Measurements from ENCODE around the gene GOLGA3.

GOLGA3 gene

DNA sequence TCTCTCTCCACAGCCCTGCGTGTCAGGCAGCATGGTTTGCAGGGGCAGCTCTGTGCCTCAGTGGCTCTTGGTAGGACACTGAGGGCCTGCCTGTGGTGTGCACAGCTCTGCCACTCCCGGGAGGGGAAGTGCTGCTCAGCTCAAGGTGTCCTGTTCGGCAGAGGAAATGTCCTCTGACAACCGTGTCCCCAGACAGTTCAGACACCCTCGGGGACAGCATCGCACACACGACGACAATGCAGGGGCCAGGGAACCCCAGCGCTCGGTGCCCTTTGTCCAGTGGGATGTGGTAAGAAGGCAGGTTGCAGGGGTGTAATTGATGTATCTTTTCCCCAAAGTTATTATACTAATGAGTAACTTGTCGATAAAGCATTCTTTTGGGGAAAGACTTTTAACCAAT lies 81.3 kb downstream of the GOLGA3 start:
- no peak for DNase-seq

DNA sequence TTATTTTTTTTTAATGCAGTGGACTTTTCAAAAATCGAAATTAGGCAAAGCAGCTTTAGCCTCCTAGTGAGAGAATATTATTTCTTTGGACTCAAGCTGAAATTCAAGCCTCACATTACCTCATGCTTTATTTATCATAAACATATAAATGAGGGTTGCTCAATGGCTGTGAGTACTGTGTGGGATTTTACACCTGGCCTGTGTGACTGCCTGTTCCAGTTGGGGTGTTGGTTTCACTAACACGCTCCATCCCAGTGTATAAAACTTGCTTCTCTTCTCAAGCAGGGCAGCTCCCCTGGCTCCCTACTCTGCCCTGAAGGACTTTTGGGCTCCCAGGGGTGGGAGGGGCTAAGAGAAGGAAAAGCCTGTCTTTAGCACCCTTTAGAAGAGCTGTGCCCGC lies 82.1 kb downstream of the GOLGA3 start:
- DNase-seq = no peak

DNA sequence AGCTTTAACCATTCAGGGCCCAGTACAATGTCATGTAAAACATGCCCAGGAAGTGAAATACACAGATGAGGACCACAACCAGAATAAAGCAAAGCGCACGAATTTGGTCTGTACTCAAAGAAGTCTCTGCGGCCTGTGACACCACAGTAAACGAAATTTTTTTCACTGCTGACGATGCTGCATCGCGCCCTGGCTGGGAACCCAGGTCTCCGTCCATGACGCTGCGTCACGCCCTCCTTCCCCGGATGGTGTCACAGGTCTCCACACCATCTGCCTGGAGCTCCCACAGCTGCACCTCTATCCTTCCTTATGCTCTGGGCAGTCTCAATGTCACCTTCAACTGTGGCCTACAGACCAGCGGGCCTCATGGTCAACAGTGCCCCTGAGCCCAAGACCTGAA lies 84.8 kb downstream of the GOLGA3 start:
- no peak for DNase-seq

DNA sequence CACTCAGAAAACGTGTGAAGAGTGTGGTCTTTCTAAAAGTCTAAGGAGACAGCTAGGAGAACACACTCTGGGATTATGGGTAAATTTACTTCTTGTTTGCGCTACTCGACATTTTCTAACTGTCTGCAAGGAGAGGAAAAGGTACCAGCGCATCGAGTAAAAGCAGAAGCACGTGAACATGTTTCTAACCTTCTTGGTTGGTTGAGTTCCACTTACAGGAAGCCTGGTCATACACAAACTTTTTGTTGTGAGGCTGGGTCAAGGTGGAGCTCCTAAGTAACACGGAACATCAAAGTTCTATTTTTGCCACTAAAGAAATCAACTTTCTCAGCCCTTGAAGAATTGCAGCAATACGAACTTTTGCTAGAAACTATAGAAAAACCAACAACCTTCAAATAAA lies 87.0 kb downstream of the GOLGA3 start:
- DNase-seq = no peak

DNA sequence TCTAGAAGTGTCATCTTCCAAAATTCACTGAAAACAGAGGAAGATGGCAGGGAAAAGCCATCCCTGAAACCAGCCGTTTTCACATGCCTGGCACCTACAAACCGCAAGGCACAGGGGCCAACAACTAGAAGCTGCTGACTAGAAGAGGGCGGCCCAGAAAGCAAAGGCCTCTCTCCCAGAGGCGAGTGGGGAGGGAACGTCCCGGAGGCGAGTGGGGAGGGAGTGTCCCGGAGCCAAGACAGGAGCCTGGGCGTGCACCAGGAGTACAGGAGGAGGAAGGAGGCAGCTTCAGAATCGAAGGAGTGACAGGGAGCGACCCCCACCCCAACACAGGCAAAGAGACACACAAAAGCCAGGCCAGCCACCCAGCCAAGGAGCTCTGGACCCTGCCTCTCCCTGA lies 88.0 kb downstream of the GOLGA3 start:
- DNase-seq = no peak

DNA sequence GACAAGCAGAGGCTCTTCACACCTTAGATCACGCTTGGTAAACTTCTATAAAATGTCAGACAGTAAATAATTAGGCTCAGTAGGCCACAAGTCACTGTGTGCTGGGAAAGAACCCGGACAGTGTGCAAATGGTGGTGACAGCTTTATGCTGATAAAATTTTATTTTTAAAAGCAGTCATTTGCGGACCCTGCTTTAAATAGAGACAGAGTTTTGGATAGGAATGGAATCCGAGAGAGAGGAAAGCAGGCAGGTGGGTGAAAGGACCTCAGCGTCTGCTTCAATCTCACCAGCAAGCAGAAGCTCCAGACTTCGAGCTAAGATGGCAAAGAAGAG lies 88.4 kb downstream of the GOLGA3 start:
- DNase-seq = no peak

DNA sequence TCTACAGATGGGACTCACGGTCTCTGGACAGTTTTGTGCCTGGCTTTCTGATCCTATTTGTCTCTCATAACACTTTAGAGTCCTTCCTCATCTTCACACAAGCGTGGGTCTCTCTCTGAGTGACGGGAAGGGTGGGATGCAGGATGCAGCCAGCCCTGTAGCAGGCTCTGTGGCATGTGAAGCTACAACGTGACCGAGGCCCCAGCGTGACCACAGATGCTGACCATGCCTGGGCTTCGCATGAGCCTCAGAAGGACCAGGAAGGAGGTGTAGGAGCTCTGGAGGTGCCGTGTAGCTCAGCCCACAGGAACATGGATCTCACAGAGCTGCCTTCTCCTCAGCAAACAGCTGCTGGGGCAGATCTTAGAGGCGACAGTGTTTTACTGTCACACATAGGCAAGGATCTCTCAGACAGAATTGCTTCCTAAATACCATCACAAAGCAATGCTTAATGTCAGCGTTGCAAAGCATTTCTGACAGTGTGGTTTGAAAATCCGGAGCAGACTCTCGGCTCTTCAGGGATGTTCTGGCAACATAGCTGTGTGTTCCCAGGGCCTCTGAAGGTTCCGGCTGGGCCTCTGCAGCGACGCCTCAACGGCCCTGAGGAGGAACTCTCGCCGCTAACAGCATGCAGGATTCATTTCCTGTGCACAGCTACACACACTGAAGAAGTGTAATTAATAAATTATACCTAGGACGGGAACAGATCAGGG lies 88.9 kb downstream of the GOLGA3 start:
- DNase-seq = no peak

DNA sequence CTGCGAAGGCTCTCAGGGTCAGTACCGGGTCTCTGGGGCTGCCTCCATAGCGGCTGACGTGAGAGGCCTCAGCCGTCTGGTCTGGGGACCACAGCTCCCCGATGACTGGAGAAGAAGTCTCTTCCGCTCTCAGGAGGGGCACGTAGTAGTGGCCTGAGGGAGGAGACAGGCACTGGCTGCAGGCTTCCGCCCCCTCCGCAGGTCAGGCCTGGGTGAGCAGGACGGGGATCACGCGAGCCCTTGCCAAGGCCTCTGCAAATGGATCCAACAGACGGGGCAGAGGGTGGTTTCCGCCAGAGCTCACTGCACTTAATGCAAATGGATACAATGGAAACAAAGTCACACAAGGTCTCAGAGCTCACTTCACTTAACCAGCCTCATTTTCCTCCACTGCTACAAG lies 91.8 kb downstream of the GOLGA3 start:
- no peak for DNase-seq

DNA sequence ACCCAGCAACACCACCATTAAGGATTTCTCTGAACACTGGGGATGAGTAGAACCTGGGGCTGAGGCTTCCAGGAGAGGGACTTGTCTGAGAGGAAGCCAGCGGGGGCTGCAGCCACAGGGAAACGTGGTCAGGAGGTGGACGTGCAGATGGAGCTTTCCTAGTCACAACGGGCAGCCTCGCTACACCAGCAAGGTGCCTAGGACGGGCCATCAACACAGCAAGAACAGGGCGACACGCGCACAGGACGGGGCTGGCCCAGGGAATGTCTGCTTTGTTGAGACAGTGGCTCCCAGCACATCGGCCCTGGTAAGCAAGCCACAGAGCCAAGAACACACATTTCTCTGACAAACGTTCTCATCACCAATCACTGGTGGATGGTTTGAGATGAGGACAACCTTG lies 92.3 kb downstream of the GOLGA3 start:
- DNase-seq = no peak

DNA sequence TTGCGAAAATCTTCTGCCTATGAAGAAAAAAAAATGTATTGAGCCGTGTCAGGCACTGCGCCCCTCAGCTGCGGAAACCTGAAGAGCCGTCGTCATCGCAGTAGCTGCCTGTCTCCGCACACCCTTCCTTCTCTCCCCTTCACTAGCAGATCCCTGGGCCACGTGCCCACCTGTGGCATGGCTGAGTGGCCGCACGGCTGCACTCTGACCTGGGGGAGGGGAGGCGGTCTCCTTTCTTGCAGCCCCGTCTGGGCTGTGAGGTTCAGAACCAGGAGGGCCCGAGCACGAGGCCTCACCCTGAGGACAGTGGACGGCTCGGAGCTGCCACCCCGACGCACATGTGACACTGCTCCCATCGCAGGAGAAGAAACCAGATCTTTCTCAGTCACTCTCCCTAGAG lies 93.2 kb downstream of the GOLGA3 start:
- DNase-seq = no peak

DNA sequence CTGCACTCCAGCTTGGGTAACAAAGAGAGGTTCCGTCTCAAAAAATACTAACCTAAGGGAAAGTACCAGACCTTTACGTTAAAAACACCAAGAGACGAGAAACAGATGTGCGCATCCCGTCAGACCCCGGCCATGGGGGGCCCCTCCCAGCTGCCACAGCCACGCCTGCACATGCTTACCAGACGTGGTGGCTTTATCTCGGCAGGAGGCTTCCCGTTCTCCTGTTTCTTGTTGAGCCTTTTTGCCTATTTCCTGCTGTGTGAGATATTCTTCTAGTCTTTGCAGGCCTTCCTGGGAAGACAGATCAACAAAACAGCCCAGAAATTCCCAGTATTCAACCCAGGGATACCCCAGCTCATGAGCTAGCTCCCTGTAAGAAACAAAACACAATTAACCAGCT lies 94.5 kb downstream of the GOLGA3 start:
- no peak for DNase-seq

DNA sequence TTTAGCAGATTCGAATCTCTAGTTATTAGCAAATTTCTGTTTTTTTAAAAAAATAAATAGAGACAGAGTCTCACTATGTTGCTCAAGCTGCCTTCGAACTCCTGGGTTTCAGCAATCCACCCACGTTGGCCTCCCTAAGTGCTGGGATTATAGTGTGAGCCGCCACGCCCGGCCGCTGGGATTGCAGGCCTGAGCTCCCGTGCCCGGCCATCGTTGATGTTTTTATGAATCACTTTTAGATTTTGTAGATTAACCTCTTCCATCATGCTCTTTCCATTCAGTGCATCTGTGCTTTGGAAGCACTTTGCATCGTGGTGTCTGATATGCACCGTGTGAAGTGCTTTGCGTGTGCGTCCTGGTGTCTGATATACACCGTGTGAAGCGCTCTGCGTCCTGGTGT lies 97.1 kb downstream of the GOLGA3 start:
- DNase-seq = no peak

DNA sequence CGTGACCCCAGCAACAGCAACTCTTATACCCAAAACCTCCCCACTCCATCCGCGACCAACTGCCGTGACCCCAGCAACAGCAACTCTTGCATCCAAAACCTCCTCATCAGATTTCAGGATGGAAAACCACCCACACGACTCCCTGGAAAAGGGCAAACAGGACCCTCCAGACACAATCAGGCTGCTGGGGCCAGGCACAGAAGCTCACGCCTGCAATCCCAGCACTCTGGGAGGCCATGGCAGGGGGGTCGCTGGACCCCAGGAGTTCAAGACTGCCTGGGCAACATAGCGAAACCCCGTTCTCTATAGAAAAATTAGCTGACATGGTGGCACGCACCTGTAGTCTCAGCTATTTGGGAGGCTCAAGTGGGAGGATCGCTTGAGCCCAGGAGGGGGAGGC lies 98.3 kb downstream of the GOLGA3 start:
- no peak for DNase-seq

DNA sequence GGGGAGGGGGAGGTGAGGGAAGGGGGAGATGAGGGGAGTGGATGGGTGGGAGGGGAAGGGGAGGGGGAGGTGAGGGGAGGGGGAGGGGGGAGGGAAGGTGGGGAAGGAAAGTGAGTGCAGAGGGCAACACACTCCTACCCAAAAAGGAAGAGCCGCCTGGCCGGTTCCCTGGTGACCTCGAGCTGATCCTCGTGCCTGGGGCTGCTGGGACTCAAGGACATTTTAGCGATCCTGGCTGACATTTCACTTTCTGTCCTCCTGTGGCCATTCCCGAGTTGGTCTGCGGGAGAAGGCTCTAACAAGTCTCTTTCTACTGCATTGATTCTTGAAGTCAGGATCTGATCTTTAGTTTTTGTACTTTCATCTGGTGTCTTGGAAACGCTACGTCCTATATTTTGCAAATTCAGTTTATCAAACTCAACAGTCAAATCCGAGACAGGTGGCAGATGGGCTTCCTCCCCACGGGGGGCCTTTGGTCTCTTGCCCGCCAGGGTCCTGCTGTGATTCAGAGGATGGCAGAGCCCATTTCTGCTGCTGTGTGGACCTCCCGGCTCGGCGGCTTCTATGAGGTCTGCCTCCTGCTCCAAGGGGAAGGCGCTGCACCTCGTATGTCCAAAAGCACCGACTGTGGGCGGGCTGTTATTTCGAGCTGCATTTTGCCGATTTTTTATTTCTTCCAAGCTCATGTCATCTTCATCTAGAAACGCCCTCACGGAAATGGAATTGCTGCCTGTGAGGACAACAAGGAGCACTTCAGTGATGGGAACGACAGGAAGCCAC lies 98.9 kb downstream of the GOLGA3 start:
- no peak for DNase-seq

DNA sequence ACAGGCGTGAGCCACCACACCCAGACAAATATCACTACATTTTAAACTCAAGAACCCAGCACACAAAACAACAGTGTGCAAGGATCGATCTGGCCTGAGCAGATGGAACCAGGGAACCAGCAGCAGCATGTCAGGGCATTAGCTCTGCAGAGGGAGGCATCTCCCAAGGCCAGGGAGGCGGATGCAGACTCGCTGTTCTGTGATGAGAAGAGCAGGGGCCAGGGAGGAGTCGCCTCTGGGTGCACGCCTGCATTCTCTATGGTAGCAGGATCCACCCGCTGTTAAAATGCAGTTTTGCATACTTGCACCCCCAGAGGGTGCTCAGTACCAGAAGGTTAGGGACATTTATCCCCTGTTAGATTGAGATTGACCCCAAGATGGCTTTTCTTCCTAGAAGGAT lies 100.2 kb downstream of the GOLGA3 start:
- no peak for DNase-seq

DNA sequence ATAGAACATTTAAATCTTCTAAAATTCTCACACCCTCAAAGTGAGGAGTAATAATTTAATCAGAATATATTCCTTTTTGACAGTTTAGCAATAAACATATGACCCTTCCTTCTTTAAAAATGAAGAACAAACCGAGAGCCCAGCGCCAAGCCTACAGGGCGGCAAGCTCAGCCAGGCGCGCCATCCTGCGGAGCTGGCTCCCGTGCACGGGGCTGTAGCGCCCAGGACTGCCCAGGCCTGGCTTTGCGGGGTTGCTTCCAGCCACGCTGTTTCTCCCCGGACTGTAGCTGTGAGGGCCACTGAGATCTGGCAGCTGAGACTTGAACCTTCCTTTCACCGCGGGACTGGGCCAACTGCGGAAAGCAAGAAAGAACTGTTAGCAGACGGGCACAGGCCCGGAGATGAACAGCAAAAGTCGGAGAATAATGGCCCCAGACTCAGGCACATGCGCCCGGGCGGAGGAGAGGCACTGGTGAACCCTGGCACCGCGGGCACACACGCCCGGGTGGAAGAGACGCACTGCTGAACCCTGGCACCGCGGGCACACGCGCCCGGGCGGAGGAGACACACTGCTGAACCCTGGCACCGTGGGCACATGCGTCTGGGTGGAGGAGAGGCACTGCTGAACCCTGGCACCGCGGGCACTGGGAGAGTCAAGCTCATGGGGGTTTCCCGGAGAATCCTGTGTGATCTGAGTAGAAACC lies 101.4 kb downstream of the GOLGA3 start:
- DNase-seq = no peak

DNA sequence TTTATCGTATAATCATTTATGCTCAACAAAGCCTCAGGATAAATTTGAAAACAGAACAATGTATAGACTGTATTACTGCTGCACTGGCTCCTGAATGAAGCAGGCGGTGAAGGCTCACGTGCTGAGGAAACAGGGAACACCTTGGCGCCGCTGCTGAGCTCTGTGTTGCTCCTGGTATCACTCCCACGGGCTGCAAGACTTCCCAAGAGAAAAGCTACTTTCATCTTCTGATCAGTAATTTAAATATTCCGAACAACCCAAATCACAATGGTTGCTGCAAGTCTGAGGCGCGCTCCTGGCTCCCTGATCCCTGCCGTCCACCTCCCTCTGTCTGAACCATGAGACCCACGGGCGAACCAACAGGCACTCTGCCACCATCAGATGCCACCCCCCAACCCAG lies 102.3 kb downstream of the GOLGA3 start:
- no peak for DNase-seq

DNA sequence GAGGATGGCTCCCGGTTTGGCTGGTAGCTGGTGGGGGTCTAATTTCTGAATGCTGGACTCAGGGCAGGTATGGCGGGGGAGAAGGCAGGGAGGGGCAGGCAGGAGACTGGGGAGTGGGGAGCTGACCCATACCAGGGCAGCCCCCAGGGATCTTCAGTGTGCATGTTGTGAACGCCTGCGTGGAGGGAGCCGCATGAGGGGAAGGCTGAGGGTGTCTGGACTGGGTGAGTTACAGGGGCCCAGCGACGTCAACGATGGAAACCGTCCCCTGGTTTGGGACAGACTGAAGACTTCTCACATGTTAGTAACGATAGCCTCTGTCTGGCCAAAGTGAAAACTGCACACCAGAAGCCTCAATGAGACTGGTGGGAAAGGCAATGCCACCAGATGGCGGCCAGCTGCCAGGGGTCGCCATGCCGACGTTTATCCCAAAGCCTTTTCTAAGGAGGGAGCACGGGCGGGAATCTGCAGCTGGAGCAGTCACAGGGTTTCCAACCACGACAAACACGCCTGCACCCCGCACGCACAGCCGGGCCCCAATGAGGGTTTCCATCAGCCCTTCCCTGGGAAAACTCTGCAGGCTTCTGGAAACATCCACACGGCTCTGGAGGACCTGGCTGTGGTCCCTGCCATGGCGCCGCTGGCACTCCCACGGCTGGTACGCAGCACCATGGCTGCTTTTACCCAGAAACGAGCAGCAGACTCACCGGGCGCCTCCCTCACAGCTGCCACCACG lies 104.0 kb downstream of the GOLGA3 start:
- no peak for DNase-seq

DNA sequence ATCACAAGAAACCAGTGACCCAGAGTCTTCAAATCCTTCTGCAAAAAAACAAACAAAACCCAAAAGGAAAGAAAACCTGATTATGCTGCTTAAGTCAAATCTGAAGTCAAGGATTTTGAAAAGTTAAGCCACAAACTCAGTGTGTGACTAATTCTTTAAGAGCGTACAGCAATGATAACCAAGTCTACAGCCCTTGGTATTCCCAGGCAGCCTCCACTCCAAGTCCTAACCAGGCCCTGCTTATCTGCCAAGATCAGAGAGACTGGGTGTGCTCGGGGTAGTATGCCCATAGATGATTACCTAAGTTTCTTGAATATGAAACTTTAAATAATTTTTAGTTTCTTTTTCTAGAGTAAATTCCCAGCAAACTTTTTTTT lies 104.9 kb downstream of the GOLGA3 start:
- DNase-seq = no peak

DNA sequence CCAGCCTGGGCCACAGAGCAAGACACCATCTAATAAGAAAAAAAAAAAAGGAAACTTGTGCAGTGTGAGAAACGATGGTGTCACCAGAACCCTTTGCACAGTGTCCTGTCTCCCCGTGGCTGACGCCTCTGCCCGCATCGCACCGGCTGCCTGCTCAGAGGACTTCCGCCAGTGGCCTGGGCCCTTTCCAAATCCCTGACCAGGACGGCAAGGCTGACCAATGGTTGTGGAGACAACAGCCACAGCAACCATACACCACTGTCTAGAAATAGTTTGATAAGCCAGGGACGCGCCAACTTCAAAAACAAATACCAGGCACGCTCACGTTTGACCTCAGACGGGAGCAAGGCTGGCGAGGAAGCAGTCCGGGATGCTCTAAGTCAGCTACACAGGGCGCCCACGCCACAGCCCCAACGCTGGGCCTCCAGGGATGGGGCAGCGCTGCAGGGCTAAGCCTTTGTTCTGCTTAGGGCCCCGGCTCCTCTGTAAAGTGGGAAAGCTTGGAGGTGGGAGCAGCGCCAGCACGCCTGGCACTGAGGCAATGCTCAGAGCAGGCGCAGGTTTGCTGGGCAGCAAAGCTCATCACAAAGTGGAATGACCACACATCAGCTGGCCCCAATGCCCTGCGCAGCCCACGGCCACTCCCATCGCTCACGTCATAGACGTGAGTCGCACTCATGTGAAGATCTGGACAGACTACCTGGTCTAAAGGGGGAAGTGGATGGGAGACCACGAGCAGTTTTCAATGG lies 105.5 kb downstream of the GOLGA3 start:
- DNase-seq = no peak

DNA sequence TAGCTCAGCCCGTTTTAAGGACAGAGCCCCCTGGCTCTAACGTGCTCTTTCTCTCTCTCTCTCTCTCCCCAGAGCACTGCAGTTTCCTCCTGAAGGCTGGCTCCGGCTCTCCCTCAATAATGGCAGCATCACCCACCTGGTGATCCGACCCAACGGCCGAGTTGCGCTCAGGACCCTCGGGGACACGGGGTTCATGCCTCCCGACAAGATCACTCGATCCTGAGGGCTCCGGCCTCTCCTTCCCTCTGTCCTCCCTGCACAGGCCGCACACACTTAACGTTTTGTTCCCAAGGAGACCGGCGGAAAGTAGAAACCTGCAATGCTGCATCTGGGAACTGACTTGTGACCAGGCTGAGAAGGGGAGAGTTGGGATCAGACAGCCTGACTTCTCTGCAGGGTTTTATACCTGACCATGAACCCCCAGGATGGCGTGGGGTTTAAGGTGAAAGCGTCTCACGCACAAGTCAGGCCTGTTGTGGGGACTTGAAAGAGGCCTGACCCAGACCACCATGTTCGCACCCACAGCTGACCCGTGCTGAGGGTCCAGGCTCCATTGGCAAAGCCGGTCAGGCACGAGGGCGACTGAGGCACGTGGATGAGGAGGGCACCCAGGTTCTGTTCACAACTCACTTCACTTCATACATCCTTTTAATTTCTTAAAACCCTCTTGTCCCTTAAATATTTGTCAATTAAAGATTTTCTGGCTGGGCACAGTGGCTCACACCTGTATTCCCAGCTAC lies 107.9 kb downstream of the GOLGA3 start:
- no peak for DNase-seq

DNA sequence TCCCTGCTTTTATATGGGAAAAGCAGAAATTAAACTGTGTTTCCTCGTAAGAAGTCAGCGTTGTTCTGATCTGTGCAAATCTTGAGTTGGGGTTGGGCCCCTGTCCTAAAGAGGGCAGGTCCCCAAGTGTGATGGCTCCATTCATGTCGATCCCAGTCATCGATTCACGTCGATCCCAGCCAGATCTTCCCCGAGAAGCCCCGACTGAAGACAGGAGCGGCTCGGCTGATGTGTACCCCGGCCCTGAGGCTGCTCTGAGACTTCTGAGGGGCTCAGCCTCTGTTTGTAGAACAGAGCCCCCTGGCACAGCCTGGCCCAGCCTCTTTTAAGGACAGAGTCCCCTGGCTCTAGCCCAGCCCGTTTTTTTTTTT lies 108.7 kb downstream of the GOLGA3 start:
- DNase-seq = no peak
